HL-60 (cell line): ENCODE results near the gene TFAP2A.

Experiments
- DNase-seq, 2 experiments: peaks; one replicate each; pipeline ENCODE4 v3.0.0-alpha.2; 2010 to 2020; ENCODE audit warnings: low read depth in 1 of 2, low spot score in 1 of 2
- H3K27ac ChIP-seq: fragments of 250-450 bp; sonication (Bioruptor Pico); replicated peaks from 2 replicates; pipeline ENCODE4 v1.5.1; 2020; ENCODE audit warnings: mild to moderate bottlenecking, moderate library complexity
- H3K27me3 ChIP-seq: fragments of 250-450 bp; sonication (Bioruptor Pico); 2 replicates; pipeline ENCODE4 v1.5.1; 2021; ENCODE audit warnings: mild to moderate bottlenecking, moderate library complexity; ENCODE audit not compliant: insufficient read depth, poor library complexity, severe bottlenecking
- H3K4me3 ChIP-seq: replicated peaks from 2 replicates; pipeline ENCODE4 v1.5.1; 2011; ENCODE audit warnings: mild to moderate bottlenecking, control low read depth, low read length; ENCODE audit not compliant: insufficient read depth
- CTCF ChIP-seq: IDR thresholded peaks from one replicate; pipeline ENCODE4 v1.5.1; 2011; ENCODE audit warnings: low read length, control low read depth, inconsistent platforms; ENCODE audit not compliant: insufficient read depth
- GABPA ChIP-seq: IDR thresholded peaks from 2 replicates; pipeline ENCODE4 v1.6.1; 2012; ENCODE audit warnings: low read depth
- POLR2AphosphoS5 ChIP-seq: IDR thresholded peaks from 2 replicates; pipeline ENCODE4 v1.6.1; 2012; ENCODE audit warnings: low read depth
- SPI1 ChIP-seq: IDR thresholded peaks from 2 replicates; pipeline ENCODE4 v1.6.1; 2012; ENCODE audit warnings: low read depth, mild to moderate bottlenecking, borderline replicate concordance
- TF ChIP-seq, protein P1 (sequence below): IDR thresholded peaks from 2 replicates; pipeline ENCODE4 v1.6.1; 2012; ENCODE audit warnings: low read depth; ENCODE audit not compliant: insufficient replicate concordance

Gene TFAP2A

GRCh38 chr6:10368861-10369260 lies 46.0 kb downstream of the TFAP2A start:
- TF ChIP-seq GABPA (no peak), SPI1 (no peak), CTCF (no peak), POLR2AphosphoS5 (no peak)
- TF ChIP-seq, protein P1, sequence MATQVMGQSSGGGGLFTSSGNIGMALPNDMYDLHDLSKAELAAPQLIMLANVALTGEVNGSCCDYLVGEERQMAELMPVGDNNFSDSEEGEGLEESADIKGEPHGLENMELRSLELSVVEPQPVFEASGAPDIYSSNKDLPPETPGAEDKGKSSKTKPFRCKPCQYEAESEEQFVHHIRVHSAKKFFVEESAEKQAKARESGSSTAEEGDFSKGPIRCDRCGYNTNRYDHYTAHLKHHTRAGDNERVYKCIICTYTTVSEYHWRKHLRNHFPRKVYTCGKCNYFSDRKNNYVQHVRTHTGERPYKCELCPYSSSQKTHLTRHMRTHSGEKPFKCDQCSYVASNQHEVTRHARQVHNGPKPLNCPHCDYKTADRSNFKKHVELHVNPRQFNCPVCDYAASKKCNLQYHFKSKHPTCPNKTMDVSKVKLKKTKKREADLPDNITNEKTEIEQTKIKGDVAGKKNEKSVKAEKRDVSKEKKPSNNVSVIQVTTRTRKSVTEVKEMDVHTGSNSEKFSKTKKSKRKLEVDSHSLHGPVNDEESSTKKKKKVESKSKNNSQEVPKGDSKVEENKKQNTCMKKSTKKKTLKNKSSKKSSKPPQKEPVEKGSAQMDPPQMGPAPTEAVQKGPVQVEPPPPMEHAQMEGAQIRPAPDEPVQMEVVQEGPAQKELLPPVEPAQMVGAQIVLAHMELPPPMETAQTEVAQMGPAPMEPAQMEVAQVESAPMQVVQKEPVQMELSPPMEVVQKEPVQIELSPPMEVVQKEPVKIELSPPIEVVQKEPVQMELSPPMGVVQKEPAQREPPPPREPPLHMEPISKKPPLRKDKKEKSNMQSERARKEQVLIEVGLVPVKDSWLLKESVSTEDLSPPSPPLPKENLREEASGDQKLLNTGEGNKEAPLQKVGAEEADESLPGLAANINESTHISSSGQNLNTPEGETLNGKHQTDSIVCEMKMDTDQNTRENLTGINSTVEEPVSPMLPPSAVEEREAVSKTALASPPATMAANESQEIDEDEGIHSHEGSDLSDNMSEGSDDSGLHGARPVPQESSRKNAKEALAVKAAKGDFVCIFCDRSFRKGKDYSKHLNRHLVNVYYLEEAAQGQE: no peak
- Histone ChIP-seq H3K27ac (no peak overlapping the region), H3K4me3 (no peak overlapping the region), H3K27me3 (no peaks in the 10 kb centered on the region)
- DNase-seq: no peak

- no peak overlapping the region for H3K27ac ChIP-seq
- no peak for TF ChIP-seq GABPA
- no peak for TF ChIP-seq POLR2AphosphoS5
- no peak for TF ChIP-seq CTCF
- no peak for TF ChIP-seq SPI1
- TF ChIP-seq, protein P1: no peak
- H3K4me3 ChIP-seq: no peak overlapping the region
- no peaks in the 10 kb centered on the region for H3K27me3 ChIP-seq
- no peak for DNase-seq
Measured at GRCh38 chr6:10363911-10364310, 51.0 kb downstream of the TFAP2A start.

- TF ChIP-seq CTCF (no peak), GABPA (no peak), SPI1 (no peak), POLR2AphosphoS5 (no peak)
- TF ChIP-seq, protein P1: no peak
- Histone ChIP-seq H3K4me3 (no peak overlapping the region), H3K27ac (no peak overlapping the region), H3K27me3 (no peaks in the 10 kb centered on the region)
- DNase-seq: no peak
Measured at GRCh38 chr6:10362300-10362699, 52.6 kb downstream of the TFAP2A start.
